Measurements from ENCODE around the gene CHST4. TPM values are rescaled to one million over a fixed set of nuclear protein-coding genes. Genes with fewer than 3 reads are reported as not detected.
"Not testable (repeated sequence)": the region's sequence is repeated elsewhere in the genome, so short reads cannot be mapped to it uniquely, and the experiment has no call there.

The CHST4 gene
- polyA plus RNA-seq, 3 donors: not detected

DNA sequence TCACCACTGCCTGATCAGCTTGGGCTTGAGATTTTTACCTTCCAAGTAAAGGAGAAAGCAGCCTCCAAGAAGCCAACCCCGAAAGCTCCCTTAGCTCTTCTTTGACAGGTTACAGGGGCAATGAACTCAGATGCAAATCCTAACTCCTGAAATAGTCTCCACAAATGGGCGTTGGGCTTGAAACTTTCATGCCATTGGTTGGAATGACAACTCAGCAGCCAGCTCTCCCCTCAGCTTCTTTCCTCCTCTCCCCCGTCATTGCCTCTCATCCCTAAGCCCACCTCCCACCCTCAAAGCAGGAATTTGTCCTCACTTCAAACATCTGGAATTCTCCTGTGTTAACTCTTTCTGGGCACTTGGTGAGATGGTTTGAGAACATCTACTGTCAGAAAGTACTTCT is 50.7 kb downstream of the CHST4 start, which contains the start of gene TAT:
Gene TAT, minus strand, starts transcription at position 122 of the 400 bp plus-strand sequence. CDS start 677 bp downstream, outside the sequence.
- no peaks in the 10 kb centered on the region for H3K36me3 ChIP-seq (replicated peaks in 1 of 2; ENCODE audit: control insufficient read depth in 1 of 2, insufficient read depth in 2 of 2, low read length in 2 of 2)
- intact Hi-C loops (cut with micrococcal nuclease): no loop called here
- H3K4me3 Mint-ChIP-seq: no peak within 1 kb of the TSS
- H3K79me2 ChIP-seq (ENCODE audit: insufficient read depth, low read length): no peaks in the 10 kb centered on the region
- no peak for DNase-seq
- no peaks in the 10 kb centered on the region for H3K36me3 Mint-ChIP-seq
- H4K20me1 ChIP-seq (ENCODE audit: insufficient read depth, low read length): no peaks in the 10 kb centered on the region
- H3K4me3 ChIP-seq (replicated peaks in 1 of 3; ENCODE audit: low read depth in 2 of 3, low read length in 3 of 3): no peak within 1 kb of the TSS
- H3K27me3 Mint-ChIP-seq (ENCODE audit: low read depth in 3 of 3): peaks cover 15 to 33% (median 29%) of the 10 kb centered on the region in 3 donors
- H3K27ac Mint-ChIP-seq: no peak within 1 kb of the TSS
- no peak within 1 kb of the TSS for H3K9ac ChIP-seq (ENCODE audit: insufficient read depth, low read length, poor library complexity, severe bottlenecking)
- no peak within 1 kb of the TSS for H2AFZ ChIP-seq (ENCODE audit: insufficient read depth, low read depth, low read length, poor library complexity, severe bottlenecking)
- peaks cover 2% of the 10 kb centered on the region for H3K4me1 Mint-ChIP-seq
- peaks cover 7 to 15% of the 10 kb centered on the region in 2 donors for H3K27me3 ChIP-seq (ENCODE audit: control insufficient read depth in 2 of 2, insufficient read depth in 2 of 2, low read length in 2 of 2)
- H3K4me1 ChIP-seq (ENCODE audit: control insufficient read depth in 1 of 2, insufficient read depth in 2 of 2, low read length in 2 of 2): no peaks in the 10 kb centered on the region
- 61% methylated on average over 2 of the region's 3 CpGs for WGBS (ENCODE audit: insufficient coverage)
- H3K9me3 ChIP-seq (replicated peaks in 1 of 2; ENCODE audit: control insufficient read depth in 1 of 2, insufficient read depth in 1 of 2, low read length in 2 of 2): no peaks in the 10 kb centered on the region
- H3K4me2 ChIP-seq (replicated peaks; ENCODE audit: extremely low read depth, low read length, poor library complexity, severe bottlenecking): no peak within 1 kb of the TSS
- TF ChIP-seq, protein P1, sequence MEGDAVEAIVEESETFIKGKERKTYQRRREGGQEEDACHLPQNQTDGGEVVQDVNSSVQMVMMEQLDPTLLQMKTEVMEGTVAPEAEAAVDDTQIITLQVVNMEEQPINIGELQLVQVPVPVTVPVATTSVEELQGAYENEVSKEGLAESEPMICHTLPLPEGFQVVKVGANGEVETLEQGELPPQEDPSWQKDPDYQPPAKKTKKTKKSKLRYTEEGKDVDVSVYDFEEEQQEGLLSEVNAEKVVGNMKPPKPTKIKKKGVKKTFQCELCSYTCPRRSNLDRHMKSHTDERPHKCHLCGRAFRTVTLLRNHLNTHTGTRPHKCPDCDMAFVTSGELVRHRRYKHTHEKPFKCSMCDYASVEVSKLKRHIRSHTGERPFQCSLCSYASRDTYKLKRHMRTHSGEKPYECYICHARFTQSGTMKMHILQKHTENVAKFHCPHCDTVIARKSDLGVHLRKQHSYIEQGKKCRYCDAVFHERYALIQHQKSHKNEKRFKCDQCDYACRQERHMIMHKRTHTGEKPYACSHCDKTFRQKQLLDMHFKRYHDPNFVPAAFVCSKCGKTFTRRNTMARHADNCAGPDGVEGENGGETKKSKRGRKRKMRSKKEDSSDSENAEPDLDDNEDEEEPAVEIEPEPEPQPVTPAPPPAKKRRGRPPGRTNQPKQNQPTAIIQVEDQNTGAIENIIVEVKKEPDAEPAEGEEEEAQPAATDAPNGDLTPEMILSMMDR (IDR thresholded peaks at IDR 0.05): no peak
- H3K9me3 Mint-ChIP-seq: peaks cover 0 to 2% (median 0%) of the 10 kb centered on the region in 7 donors
- no peak within 1 kb of the TSS for H3K27ac ChIP-seq (ENCODE audit: low read depth in 1 of 2, low read length in 2 of 2)

DNA sequence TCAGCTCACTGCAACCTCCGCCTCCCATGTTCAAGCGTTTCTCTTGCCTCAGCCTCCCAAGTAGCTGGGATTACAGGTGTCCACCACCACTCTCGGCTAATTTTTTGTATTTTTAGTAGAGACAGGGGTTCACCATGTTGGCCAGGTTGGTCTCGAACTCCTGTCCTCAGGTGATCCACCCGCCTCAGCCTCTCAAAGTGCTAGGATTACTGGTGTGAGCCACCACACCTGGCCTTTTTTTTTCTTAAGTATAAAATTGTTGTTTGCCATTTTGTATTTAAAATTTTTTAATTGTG is 56.3 kb downstream of the CHST4 start:
- intact Hi-C loops (cut with micrococcal nuclease); H3K9me3 ChIP-seq (replicated peaks in 1 of 2; ENCODE audit: control insufficient read depth in 1 of 2, insufficient read depth in 1 of 2, low read length in 2 of 2); H3K36me3 Mint-ChIP-seq; H3K27ac ChIP-seq (ENCODE audit: low read depth in 1 of 2, low read length in 2 of 2); H3K4me2 ChIP-seq (replicated peaks; ENCODE audit: extremely low read depth, low read length, poor library complexity, severe bottlenecking); H3K9me3 Mint-ChIP-seq; H3K36me3 ChIP-seq (replicated peaks in 1 of 2; ENCODE audit: control insufficient read depth in 1 of 2, insufficient read depth in 2 of 2, low read length in 2 of 2); H3K4me3 ChIP-seq (replicated peaks in 1 of 3; ENCODE audit: low read depth in 2 of 3, low read length in 3 of 3); H3K4me1 ChIP-seq (ENCODE audit: control insufficient read depth in 1 of 2, insufficient read depth in 2 of 2, low read length in 2 of 2); H3K79me2 ChIP-seq (ENCODE audit: insufficient read depth, low read length); H4K20me1 ChIP-seq (ENCODE audit: insufficient read depth, low read length); H3K9ac ChIP-seq (ENCODE audit: insufficient read depth, low read length, poor library complexity, severe bottlenecking); H2AFZ ChIP-seq (ENCODE audit: insufficient read depth, low read depth, low read length, poor library complexity, severe bottlenecking); H3K27ac Mint-ChIP-seq; H3K4me1 Mint-ChIP-seq; H3K4me3 Mint-ChIP-seq; H3K27me3 ChIP-seq (ENCODE audit: control insufficient read depth in 2 of 2, insufficient read depth in 2 of 2, low read length in 2 of 2); DNase-seq: not testable (repeated sequence)
- peaks cover 5 to 23% (median 23%) of the 10 kb centered on the region in 3 donors for H3K27me3 Mint-ChIP-seq (ENCODE audit: low read depth in 3 of 3)
- 100% methylated on average over 1 of the region's 5 CpGs for WGBS (ENCODE audit: insufficient coverage)

All from CD14-positive monocyte (primary cell).